Measurements from ENCODE around the gene CTXN1.

Gene CTXN1

GRCh38 chr19:7912144-7912696 lies 13.7 kb downstream of the CTXN1 start:
- POLR2A ChIA-PET: interaction anchor here (0.6 to 1.5 kb wide), 3 partner anchors 8 to 21 kb away, joined by 3 to 7 read pairs (median 4); partner anchors contain the start of genes MAP2K7 and SNAPC2
- CTCF ChIA-PET: no interaction called here
- no peak for TF ChIP-seq SUZ12 (IDR thresholded peaks at IDR 0.05)
- TF ChIP-seq PKNOX1 (IDR thresholded peaks at IDR 0.05): no peak
- no peak for TF ChIP-seq TARDBP (IDR thresholded peaks at IDR 0.05)
- no peak for TF ChIP-seq ARNT (IDR thresholded peaks at IDR 0.05)
- TF ChIP-seq HDGF (IDR thresholded peaks at IDR 0.05; ENCODE audit: borderline replicate concordance): no peak
- DNase-seq (ENCODE audit: extremely low spot score): no peak

GRCh38 chr19:7911508-7912143 lies 14.3 kb downstream of the CTXN1 start:
- CTCF ChIA-PET: no interaction called here
- TF ChIP-seq CTBP1 (IDR thresholded peaks at IDR 0.05; ENCODE audit: borderline replicate concordance): no peak
- TF ChIP-seq L3MBTL2 (conservative IDR thresholded peaks at IDR 0.05): no peak
- TF ChIP-seq FOXK2 (IDR thresholded peaks at IDR 0.05): no peak
- DNase-seq (ENCODE audit: extremely low spot score): no peak
- POLR2A ChIA-PET: interaction anchor here (0.8 to 1.5 kb wide), 2 partner anchors 8 kb away, joined by 4 to 7 read pairs; partner anchors contain the start of genes MAP2K7 and SNAPC2

GRCh38 chr19:7910321-7911161 lies 15.4 kb downstream of the CTXN1 start:
- DNase-seq (ENCODE audit: extremely low spot score): no peak
- no peak for TF ChIP-seq ZNF384 (IDR thresholded peaks at IDR 0.05)
- no peak for TF ChIP-seq CTBP1 (IDR thresholded peaks at IDR 0.05; ENCODE audit: borderline replicate concordance)
- no peak for TF ChIP-seq HDGF (IDR thresholded peaks at IDR 0.05; ENCODE audit: borderline replicate concordance)
- no peak for TF ChIP-seq FOXA1 (IDR thresholded peaks at IDR 0.05)
- no peak for TF ChIP-seq FOXK2 (IDR thresholded peaks at IDR 0.05)
- no peak for TF ChIP-seq SP1 (IDR thresholded peaks at IDR 0.05)
- TF ChIP-seq LEF1 (IDR thresholded peaks at IDR 0.05; ENCODE audit: borderline replicate concordance): no peak
- TF ChIP-seq FOXM1 (IDR thresholded peaks at IDR 0.05; ENCODE audit: borderline replicate concordance): no peak
- no peak for TF ChIP-seq TARDBP (IDR thresholded peaks at IDR 0.05)
- TF ChIP-seq L3MBTL2 (conservative IDR thresholded peaks at IDR 0.05): no peak
- TF ChIP-seq PKNOX1 (IDR thresholded peaks at IDR 0.05): no peak
- no peak for TF ChIP-seq SUZ12 (IDR thresholded peaks at IDR 0.05)
- TF ChIP-seq BHLHE40 (IDR thresholded peaks at IDR 0.05; ENCODE audit: borderline replicate concordance): no peak
- TF ChIP-seq NFRKB (IDR thresholded peaks at IDR 0.05): no peak
- TF ChIP-seq ELF4 (IDR thresholded peaks at IDR 0.05): no peak
- TF ChIP-seq ARNT (IDR thresholded peaks at IDR 0.05): no peak
- CTCF ChIA-PET: no interaction called here
- POLR2A ChIA-PET: no interaction called here

- TF ChIP-seq BHLHE40 (IDR thresholded peaks at IDR 0.05; ENCODE audit: borderline replicate concordance): no peak
- TF ChIP-seq ELF4 (IDR thresholded peaks at IDR 0.05): no peak
- DNase-seq (ENCODE audit: extremely low spot score): no peak
- ChIA-PET POLR2A (interaction anchor here (1.1 kb wide), 1 partner anchor 10 kb away, joined by 3 read pairs; the partner anchor contains the start of gene SNAPC2), CTCF (interaction anchor here (0.5 kb wide), 1 partner anchor 26 kb away, joined by 3 read pairs; no protein-coding TSS in a partner anchor)
These were observed 16.4 kb downstream of the CTXN1 start for GRCh38 chr19:7909471-7910067.

- no peak for TF ChIP-seq PKNOX1 (IDR thresholded peaks at IDR 0.05)
- CTCF ChIA-PET: interaction anchor here (0.5 to 1.3 kb wide), 2 partner anchors 12 to 25 kb away, joined by 3 to 5 read pairs; no protein-coding TSS in a partner anchor
- DNase-seq (ENCODE audit: extremely low spot score): no peak
- POLR2A ChIA-PET: interaction anchor here (1.1 kb wide), 1 partner anchor 11 kb away, joined by 3 read pairs; the partner anchor contains the start of gene SNAPC2
These were observed 17.0 kb downstream of the CTXN1 start for GRCh38 chr19:7908742-7909461.

GRCh38 chr19:7908078-7908699 lies 17.7 kb downstream of the CTXN1 start:
- no peak for DNase-seq (ENCODE audit: extremely low spot score)
- POLR2A ChIA-PET: no interaction called here
- TF ChIP-seq ELF4 (IDR thresholded peaks at IDR 0.05) (no peak), PKNOX1 (IDR thresholded peaks at IDR 0.05) (no peak), SUZ12 (IDR thresholded peaks at IDR 0.05) (no peak), HDGF (IDR thresholded peaks at IDR 0.05; ENCODE audit: borderline replicate concordance) (no peak), TARDBP (IDR thresholded peaks at IDR 0.05) (no peak), LEF1 (IDR thresholded peaks at IDR 0.05; ENCODE audit: borderline replicate concordance) (no peak), L3MBTL2 (conservative IDR thresholded peaks at IDR 0.05) (no peak), CTBP1 (IDR thresholded peaks at IDR 0.05; ENCODE audit: borderline replicate concordance) (no peak), BHLHE40 (IDR thresholded peaks at IDR 0.05; ENCODE audit: borderline replicate concordance) (no peak), NFRKB (IDR thresholded peaks at IDR 0.05) (no peak), FOXA1 (IDR thresholded peaks at IDR 0.05) (no peak), ARNT (IDR thresholded peaks at IDR 0.05) (no peak), FOXM1 (IDR thresholded peaks at IDR 0.05; ENCODE audit: borderline replicate concordance) (no peak), ZNF384 (IDR thresholded peaks at IDR 0.05) (no peak), SP1 (IDR thresholded peaks at IDR 0.05) (no peak), FOXK2 (IDR thresholded peaks at IDR 0.05) (no peak)
- CTCF ChIA-PET: interaction anchor here (1.3 kb wide), 1 partner anchor 13 kb away, joined by 5 read pairs; no protein-coding TSS in a partner anchor
